Measurements from ENCODE around the gene CEMIP.

GRCh38 chr15:80819001-80819400, 39.8 kb downstream of the CEMIP start:
- TF ChIP-seq POLR2AphosphoS5 (IDR thresholded peaks at IDR 0.05; ENCODE audit: low read length), result no peak
- TF ChIP-seq CTCF (IDR thresholded peaks at IDR 0.05 in 2 of 3, conservative IDR thresholded peaks at IDR 0.05 in 1 of 3; ENCODE audit: control insufficient read depth in 2 of 3, extremely low read depth in 1 of 3, insufficient read depth in 1 of 3, low read depth in 3 of 3, low read length in 3 of 3), result no peak
- no peak for TF ChIP-seq CHD4 (IDR thresholded peaks at IDR 0.05)
- no peak for TF ChIP-seq POLR2A (IDR thresholded peaks at IDR 0.05; ENCODE audit: low read depth, low read length)

Data from GM12878 (cell line).